Left renal cortex interstitium (tissue), 4 donors: ENCODE results near the gene SPG21. TPM values are rescaled to one million over a fixed set of nuclear protein-coding genes. Genes with fewer than 3 reads are reported as not detected.
"Not testable (repeated sequence)": the region's sequence is repeated elsewhere in the genome, so short reads cannot be mapped to it uniquely, and the experiment has no call there.

Source experiments
- DNase-seq, 4 donors: peaks; one replicate each; pipeline ENCODE4 v3.0.0-alpha.2; 2013; ENCODE audit warnings: low read depth in 4 of 4, low spot score in 2 of 4, missing footprints in 1 of 4
- polyA plus RNA-seq, 4 donors: library from polyadenylated mRNA; unstranded; fragments of 120-200 nt; gene quantifications; one replicate each; pipeline ENCODE4 v1.2.1, GENCODE V29; 2013; ENCODE audit not compliant: insufficient read length in 4 of 4

Gene SPG21, protein sequence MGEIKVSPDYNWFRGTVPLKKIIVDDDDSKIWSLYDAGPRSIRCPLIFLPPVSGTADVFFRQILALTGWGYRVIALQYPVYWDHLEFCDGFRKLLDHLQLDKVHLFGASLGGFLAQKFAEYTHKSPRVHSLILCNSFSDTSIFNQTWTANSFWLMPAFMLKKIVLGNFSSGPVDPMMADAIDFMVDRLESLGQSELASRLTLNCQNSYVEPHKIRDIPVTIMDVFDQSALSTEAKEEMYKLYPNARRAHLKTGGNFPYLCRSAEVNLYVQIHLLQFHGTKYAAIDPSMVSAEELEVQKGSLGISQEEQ
- polyA plus RNA-seq: 100 to 1,000 TPM in 3 of 4 donors, 10 to 100 TPM in 1; 99.1 to 120 (median 112) TPM

DNA sequence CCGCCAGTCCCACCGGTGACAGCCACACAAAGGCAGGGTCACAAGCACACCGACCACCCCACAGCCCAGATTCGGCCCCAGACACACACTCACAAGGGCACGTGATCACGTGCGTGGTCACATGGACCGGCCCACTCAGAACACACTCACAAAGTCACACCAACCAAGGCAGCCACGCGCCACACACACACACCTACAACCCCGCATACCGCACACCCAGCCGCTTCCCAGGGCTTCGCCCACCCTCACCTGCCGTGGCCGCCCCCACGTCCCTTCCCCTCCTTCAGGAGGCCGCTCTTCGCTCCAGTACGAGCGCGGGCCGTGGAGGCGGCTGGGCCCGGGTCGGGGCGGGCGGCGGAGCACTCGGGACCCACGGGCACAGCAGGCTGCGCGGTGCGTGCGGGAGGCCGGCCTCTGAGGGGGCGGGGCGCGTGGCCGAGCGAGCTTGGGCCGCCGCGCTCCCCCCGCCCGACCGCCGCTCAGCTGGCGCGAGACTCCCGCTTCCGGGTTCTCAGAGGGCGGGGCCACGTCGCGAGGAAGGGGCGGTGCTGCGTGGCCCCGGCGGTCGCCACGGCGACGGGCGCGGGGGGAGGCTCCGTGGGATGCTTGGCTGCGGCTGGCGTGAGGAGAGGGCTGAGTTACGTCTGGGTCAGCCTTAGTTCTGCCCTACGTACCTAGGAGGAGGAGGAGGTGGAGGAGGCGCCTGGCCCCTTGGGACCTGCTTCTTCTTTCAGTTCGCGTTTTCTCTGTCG, at the start of gene SPG21:
TSS of gene SPG21 (minus strand) at position 499 of the 752 bp plus-strand sequence. CDS start 6,345 bp downstream, outside the sequence.
- peak; percentile 75 to 88 (median 84) for DNase-seq

DNA sequence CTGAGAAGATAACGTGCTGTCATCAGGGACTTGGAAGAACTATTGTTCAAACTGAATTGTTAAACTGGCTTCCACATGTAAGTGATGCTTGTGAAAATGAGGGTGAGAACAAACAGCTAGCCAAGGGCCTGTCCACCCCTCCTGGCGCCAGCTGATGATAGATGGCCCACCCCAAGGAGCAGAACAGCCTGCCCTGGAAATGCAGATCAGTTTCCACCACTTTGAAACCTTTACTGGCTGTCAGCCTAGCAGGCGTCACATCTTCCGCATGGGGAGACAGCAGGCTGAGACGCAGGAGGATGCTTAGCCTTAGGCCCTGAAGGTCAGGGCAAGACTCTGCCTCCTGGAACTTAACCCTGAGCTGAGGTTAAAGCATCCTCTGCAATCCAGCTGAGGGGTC, 49.1 kb upstream of the SPG21 start:
- DNase-seq: no peak

DNA sequence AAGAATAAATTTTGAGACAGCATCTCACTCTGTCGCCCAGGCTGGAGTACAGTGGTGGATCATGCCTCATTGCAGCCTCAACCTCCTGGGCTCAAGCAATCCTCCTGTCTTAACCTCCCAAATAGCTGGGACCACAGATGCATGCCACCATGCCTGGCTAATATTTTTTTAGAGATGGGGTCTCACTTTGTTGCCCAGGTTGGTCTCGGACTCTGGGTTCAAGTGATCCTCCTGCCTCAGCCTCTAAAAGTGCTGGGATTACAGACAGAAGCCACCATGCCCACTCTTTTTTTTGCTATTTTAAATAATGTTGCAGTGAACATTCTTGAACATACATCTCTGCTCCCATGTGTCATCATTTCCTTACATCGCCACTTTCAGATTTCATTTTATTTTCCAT, 48.7 kb upstream of the SPG21 start:
- DNase-seq: no peak

DNA sequence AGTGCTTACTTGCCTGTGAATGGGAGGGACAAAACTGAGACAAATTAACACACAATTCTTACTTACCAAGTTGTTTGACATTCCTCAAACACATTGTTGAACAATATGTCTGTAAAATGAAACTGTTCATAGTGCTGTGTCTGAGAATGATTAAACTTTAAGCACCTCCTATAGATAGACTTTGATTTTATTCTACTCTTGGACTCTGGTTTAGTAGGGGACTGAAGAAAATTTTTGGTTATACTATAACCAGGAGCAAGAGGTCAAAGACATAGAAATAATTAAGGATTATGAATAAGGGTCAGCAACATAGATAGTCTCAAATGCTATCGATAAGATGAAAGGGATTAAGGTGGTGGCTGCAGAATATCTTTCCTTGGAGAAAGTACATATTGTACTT, 47.6 kb upstream of the SPG21 start:
- no peak for DNase-seq

DNA sequence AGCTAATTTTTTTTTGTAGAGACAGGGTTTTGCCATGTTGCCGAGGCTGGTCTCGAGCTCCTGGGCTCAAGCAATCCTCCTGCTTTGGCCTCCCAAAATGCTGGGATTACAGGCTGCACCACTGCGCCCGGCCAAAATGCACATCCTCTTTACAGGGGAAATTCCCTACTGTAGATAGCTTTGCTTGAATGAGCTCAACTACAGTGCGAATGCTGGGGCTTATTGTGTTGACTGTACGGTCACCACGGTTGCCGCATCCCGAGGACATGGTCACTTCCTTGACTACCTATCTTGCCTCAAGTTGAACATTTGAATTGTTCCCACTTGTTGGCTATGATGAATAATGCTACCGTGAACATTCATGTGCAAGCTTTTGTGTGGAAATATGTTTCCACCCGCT, 45.0 kb upstream of the SPG21 start:
- DNase-seq: no peak

DNA sequence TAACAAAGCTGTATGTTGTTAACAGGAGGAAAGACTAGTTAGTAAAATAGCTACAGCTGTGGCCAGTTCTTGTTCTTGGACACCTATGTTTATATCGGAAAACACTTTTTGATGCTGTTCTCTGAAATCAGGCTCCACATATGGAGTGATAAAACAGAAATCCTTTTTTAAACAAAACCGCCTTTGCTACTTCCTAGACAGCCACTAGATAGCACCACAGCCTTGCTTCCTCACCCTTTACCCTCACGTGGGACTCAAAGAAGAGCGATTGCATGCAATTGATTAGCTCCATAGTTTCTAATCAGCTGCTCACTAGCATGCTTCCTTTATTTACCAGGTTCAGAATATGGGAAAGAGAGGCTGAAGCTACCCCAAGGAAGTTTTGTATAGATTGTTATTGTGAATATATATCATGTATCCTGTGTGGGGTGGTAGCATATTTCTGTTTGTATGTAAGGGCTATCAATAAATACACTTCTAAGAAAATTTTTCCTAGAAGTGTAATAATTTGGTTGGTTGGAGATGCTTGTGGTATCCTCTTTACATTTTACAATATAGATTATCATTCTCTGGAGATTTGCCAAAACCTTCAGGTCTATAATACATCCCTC, 44.0 kb upstream of the SPG21 start:
- no peak for DNase-seq

DNA sequence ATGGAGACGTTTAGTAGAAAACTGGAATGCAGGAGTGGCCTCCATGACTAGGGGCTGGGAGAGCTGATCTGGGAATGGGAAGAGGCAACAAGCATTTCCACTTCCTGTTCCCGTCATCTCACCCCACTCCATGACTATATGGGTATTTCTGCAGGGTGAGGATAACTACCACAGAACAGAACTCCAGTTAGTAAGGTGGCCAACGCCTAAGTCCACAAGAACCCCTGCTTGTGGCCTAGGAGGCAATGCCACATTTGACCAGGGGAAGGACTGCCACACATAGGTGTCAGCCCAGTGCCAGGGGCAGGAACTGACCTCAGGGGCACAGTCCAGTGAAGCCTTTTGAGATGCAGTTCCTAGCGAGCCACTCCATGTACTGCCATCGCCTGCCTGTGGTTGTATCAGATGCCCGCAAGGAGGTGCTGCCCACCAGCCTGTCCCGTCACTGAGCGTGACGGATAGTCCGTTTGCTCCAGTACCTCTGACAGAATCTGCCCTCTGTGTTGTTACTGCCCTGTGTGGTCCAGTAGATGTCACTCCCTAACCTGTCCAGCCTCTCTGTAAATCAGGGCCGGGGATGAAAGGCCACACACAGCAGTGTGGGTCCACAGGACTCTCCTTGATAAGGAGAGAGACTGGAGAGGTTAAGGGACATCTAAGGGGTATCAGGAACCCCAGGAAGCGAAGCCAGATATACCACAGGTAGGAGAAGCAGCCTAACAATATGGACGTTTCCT, 43.3 kb upstream of the SPG21 start:
- no peak for DNase-seq

DNA sequence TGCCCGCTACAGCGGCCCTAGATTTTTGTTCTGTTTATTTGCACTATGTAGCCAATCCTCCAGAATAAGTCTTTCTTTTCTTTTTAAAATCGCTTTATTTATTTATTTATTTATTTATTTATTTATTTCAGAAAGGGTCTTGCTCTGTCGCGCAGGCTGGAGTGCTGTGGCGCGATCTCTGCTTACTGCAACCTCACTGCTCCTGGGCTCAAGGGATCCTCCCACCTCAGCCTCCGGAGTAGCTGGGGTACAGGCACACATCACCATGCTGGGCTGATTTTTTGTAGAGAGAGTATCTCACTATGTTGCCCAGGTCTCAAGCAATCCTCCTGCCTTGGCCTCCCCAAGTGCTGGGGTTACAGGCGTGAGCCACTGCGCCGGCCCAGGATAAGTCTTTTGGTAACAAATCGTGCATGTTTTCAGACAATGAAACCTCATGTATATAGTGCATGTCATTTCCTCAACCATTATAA, 40.1 kb upstream of the SPG21 start:
- no peak for DNase-seq

DNA sequence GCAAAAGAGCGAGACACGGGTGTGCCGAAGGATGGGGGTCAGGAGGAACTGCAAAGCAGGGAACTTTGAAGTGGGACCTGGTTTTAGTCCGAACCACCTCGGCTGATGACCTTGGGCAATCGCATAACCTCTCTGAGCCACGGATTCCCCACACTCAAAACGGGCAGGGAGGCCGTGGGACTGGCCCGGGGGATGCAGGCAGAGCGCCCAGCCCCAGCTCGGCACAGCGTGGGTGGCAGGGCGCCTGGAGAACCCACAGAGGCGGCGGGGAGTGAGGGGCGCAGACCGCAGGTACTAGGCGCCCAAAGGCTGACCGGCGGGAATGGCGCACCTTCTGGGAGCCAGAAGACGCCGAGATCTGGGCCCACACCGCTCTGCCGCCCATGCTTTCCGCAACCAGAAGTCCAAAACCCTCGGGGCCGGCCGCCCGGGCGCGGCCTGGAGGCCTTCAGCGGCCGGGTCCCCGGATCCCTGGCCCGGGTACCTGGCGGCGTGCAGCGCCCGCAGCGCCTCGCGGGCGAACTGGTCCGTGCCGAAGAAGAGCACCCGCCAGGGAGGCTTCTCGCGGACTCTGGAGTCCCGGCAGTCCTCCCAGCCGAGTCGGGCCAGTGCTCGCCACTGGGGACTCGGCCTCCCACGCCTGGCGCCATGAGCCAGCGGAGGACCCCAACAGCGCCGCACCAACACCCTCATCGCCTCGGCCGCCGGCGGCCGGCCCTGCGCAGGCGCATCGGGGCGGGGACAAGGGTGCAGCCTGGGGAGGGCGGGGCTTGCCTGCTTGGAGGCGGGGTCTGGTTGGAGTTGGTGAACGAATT, 39.4 kb upstream of the SPG21 start, which contains the start of gene MTFMT:
TSS of gene MTFMT (minus strand) at position 719 of the 815 bp plus-strand sequence. CDS start at position 693, 26 bp downstream.
- peak; percentile 62 to 86 (median 76) for DNase-seq

DNA sequence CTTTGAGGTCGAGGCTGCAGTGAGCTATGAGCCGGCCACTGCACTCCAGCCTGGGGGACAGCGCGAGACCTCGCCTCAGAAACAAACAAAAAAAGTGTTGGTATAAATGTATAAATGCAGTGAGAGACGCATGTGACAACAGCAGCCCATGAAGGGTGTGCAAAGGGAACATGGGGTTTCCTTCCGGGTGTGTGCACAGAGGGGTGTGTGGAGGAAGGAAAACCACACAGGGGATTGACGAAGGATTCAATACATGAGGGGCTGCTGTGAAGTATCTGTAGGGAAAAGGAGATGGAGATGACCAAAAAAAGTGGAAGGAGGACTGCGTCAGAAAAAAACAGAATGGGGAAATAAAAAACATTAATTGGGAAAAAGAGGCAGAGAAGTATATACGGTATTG, 38.6 kb upstream of the SPG21 start:
- DNase-seq: no peak

DNA sequence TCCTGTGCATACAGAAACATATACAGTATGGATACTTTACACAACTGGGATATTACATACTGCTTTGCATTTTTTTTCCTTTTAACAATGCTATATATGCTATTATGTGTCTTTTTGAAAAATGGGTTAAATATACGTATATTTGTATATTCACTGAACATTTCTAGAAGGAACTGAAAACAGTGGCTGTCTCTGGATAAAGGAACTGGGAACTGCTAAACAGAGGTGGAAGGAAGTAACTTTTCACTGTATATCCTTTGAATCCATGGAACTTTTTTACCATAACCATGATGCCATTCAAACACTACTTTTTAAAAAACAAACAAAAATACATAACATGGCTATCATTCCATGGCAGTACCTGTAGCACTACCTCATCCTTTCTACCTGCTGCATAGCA, 37.9 kb upstream of the SPG21 start:
- DNase-seq: no peak

DNA sequence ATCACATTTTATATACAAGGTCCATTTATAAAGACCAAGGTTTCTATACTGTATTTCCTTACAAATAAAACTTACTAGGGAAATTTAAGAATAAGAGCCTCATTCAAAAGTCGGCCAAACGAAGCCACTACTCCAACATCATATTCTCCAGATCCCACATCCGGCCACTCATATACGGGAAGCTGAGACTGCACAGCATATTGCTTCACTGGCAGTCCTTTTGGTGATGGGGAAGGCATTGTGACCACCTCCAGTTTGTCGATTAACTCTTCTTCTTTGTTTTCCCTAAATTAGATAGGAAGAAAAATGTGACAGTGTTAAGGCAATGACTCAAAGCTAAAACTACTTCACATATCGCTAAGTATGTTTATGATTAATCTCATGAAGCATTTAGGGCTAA, 37.0 kb upstream of the SPG21 start:
- DNase-seq: no peak

DNA sequence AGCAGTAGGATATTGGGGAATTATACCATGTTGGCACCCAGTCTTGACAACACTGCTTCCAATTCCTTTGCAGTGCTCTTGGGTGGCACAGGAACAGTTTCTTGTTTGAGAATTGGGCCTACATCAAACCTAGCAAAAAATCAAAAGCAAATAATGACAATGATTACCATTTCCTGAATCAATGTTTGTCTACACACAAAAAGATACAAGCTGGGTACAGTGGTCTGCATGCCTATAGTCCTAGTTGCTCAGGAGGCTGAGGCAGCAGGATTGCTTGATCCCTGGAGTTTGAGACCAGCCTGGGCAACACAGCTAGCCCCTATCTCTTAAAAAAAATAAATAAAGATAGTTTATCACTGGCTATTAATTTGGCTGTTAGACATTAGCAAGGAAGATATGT, 31.8 kb upstream of the SPG21 start:
- DNase-seq: no peak

DNA sequence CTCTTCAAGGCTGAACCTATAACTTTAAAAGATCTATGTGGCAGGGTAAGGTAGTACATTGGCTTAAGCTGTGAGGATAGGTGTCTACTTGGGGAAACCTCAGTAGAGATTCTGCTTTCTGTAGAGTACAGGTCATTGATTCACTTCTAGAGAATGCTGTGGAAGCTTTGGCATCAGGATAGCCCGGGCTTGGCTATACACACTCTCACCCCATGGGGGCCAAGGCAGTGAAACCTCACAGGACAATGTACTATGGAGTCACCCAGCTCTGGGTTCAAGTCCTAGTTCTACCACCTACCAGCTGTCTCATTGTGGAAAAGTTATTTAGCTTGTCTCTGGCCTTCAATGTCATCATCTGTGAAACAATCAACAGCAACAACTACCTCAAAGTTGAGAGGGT, 30.7 kb upstream of the SPG21 start:
- no peak for DNase-seq

DNA sequence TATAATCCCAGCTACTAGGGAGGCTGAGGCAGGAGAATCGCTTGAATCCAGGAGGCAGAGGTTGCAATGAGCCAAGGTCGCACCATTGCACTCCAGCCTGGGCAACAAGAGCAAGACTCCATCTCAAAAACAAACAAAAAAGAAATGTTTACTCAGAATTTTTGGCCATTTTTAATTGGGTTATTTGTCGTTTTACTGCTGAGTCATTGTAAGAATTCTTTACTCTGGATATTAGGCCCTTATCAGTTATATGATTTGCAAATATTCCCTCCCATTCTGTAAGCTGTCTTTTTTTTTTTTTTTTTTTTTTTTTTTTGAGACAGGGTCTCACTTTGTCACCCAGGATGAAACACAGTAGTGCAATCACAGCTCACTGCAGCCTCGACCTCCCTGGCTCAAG, 21.5 kb upstream of the SPG21 start:
- not testable (repeated sequence) for DNase-seq

DNA sequence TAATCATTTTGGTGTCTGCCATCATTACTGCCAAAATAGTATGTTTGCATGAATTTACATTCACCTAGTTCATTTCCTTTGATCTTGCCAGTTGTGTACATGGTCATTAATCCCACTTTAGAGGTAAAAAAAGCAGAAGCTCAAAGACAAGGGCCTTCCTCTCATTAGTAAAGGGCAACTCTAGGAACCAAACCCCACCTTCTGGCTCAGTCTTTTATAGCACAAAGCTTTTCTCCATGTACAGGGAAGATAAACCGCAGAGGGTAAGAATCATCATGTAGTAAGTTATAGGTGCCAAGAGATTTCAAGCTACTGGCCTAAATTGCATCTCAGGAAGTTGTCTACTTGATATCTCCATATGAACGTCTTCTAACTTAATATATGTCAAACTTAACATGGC, 19.3 kb upstream of the SPG21 start:
- no peak for DNase-seq

DNA sequence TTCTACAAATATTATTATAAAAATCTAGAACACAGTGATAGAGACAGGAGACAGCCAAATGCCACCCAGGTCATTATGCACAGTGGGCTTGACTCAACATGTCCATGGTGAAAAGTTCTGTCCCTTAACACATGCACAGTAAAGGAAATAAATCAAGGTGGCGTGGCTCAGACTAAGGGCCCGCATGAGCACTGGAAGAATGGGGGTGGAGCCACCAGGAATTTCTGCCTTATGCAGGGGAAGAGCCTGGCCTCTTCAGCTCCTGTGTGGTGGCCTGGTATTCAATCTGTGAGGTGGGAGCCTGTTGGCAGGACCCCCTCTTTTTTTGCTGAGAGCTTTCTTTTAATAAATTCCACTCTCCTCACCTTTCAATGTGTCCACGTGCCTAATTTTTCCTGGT, 17.2 kb upstream of the SPG21 start:
- DNase-seq: no peak

DNA sequence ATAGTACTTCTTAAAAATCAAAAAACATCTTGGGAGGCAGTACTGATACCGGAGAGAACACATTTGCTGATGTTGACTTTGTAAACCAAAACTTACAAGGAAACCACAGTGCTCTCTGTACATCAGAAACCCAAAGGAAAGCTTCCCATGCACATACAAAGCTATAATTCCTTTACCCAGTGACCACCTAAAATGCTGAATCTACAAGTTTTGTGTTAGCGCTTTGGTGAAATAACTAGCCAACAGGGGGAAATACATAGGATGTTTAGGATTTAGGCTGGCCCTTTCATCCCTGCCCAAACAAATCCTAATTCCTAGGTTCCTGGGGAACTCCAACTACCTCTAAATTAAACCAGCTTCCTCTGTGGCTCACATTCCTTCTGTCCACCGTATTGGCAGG, 15.3 kb upstream of the SPG21 start:
- DNase-seq: no peak

DNA sequence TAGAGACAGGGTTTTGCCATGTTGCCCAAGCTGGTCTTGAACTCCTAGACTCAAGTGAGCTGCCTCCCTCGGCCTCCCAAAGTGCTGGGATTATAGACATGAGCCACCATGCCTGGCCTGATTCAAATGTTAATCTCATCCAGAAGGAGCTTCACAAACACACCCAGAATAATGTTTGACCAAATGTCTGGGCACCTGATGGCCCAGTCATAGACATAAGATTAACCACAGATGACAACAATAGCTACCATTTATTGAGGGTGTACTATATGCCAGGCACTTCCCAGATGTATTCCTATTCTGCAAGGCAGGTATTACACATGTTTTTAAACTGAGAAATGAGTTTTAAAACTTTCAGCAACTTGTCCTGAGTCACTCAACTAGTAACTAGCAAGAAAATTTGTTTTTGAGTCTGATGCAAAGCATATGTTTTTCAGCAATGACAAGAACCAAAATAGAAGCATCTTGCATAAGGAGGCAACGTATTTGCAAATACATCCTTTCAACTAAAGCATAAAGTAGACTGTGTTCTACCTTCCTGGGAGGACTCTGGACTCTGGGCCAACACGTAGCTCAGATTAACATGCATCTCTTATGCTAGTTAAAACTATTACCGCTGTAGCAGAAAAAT, 8.1 kb upstream of the SPG21 start:
- DNase-seq: no peak
